ENCODE results near the gene RAB10.

- no peak for TF ChIP-seq EZH2 (IDR thresholded peaks at IDR 0.05; ENCODE audit: insufficient read depth, poor library complexity, severe bottlenecking)
- TF ChIP-seq EZH2phosphoT487 (IDR thresholded peaks at IDR 0.05; ENCODE audit: insufficient read depth, low read depth): no peak
Measured at GRCh38 chr2:26144031-26144430, 110.1 kb downstream of the RAB10 start.
